NCI-H2029 (cell line): ENCODE measurements around the gene SYCP1.
"Not testable (repeated sequence)": the region's sequence is repeated elsewhere in the genome, so short reads cannot be mapped to it uniquely, and the experiment has no call there.

Source experiments
- DNase-seq: peaks from one replicate; lab custom pipeline; 2025; lab: John Stamatoyannopoulos, UW

The SYCP1 gene, protein sequence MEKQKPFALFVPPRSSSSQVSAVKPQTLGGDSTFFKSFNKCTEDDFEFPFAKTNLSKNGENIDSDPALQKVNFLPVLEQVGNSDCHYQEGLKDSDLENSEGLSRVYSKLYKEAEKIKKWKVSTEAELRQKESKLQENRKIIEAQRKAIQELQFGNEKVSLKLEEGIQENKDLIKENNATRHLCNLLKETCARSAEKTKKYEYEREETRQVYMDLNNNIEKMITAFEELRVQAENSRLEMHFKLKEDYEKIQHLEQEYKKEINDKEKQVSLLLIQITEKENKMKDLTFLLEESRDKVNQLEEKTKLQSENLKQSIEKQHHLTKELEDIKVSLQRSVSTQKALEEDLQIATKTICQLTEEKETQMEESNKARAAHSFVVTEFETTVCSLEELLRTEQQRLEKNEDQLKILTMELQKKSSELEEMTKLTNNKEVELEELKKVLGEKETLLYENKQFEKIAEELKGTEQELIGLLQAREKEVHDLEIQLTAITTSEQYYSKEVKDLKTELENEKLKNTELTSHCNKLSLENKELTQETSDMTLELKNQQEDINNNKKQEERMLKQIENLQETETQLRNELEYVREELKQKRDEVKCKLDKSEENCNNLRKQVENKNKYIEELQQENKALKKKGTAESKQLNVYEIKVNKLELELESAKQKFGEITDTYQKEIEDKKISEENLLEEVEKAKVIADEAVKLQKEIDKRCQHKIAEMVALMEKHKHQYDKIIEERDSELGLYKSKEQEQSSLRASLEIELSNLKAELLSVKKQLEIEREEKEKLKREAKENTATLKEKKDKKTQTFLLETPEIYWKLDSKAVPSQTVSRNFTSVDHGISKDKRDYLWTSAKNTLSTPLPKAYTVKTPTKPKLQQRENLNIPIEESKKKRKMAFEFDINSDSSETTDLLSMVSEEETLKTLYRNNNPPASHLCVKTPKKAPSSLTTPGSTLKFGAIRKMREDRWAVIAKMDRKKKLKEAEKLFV

GRCh38 chr1:114854693-114855320 lies at the start of gene SYCP1:
Gene SYCP1 (plus strand): TSS chr1:114854863. CDS start chr1:114855465, 602 bp downstream.
- DNase-seq, result no peak

DNA sequence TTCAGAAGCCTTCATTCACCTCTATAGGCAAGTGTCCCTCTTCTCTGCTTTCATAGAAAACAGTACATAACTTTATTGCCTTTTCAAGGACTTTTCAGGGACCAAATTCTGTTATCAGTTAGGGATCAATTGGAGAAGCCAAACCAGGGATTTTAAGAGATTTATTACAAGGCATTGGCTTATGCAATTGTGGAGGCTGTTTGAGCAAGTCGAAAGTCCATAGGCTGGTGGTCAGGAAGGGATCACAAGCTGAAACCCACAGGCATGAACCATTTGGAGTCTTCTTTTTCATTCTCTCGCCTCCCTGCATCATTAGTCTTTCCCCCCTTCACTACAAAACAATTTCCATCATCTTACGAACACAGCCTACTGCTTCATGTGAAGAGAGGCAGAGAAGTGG lies 34.8 kb upstream of the SYCP1 start:
- DNase-seq, result no peak

DNA sequence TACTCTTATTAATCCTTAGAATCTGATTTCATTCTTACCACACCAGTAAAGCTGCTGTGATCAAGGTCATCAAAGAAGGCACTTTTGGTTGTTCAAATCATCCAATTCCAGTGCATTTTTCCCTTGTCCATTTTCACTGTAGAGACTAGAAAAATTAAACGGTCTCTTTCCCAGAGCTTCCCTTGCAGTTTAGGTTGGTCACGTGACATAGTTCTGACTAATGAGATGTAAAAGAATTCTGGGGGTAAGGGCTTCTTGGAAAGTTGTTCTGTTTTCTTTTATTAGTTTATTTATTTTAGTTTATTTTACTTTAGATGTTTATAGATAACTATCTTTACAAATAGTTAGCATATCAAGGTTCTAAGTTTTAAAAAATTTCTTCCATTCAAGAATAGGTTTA lies 34.3 kb upstream of the SYCP1 start:
- DNase-seq, result no peak

DNA sequence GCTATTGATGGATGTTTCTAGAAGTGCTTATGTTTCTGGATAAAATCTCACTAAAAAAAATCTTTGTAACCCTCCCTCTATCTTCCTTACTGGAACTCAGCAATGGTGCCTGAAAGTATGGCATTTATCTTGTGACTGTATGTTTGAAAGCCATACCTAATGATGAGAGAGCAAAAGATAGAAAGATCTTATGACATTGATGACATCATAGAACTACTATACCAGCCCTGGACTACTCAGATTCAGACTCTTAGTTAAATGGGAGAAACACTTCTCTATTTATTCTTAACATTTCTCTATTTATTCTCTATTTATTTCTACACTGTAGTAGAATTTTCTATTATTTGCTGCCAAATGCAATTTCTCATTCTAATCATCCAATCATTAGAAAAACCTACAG lies 32.7 kb upstream of the SYCP1 start:
- DNase-seq, result no peak

DNA sequence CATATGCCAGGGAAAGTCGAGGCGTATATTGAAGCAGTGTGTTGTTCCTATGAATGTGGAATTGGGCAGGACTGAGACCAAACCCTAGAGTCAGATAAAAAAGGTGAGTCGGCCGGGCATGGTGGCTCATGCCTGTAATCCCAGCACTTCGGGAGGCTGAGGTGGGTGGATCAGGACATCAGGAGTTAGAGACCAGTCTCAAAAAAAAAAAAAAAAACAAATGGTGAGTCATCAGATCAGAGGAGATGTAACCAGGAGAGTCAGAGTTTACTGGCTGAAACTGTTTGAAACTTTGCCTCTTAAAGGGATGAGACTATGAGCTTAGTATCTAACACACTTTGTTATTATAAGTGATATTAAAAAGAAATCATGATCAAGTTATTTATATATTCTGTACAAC lies 26.4 kb upstream of the SYCP1 start:
- DNase-seq, result no peak

- not testable (repeated sequence) for DNase-seq
Measured at GRCh38 chr1:114830075-114830474, 24.6 kb upstream of the SYCP1 start.

- DNase-seq, result no peak
Measured at GRCh38 chr1:114831276-114831994, 23.2 kb upstream of the SYCP1 start.

GRCh38 chr1:114832057-114832456 lies 22.6 kb upstream of the SYCP1 start:
- no peak for DNase-seq

DNA sequence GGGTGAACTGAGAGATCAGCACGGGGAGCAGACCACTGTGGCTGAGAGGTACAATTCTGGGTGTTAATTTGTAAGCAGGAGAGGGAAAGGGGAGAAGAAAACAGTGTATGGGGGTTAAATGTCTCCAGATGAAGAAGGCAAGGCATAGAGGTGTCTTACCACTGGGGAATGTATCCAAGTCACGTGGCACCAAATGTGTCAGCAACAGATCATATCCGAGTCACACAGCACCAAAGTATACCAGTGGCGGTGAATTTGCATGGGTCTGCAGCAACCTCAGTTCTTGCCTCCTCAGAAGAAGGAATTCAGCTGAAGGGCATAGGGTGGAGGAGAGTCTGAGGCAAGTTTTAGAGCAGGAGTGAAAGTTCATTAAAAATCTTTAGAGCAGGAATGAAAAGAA lies 21.2 kb upstream of the SYCP1 start:
- no peak for DNase-seq

DNA sequence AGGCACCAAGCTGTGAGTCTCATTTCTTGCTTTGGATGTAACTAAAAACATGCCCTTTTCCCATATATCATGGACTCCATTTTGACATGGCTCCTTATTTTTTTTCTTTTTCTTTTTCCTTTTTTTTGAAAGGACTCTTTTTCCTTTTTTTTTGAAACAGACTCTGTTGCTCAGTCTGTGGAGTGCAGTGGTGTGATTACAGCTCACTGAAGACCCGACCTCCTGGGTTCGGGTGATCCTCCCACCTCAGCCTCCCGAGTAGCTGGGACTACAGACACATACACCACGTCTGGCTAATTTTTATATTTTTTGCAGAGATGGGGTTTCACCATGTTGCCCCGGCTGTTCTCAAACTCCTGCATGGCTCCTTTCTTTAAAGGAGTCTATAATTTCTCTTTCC lies 10.4 kb upstream of the SYCP1 start:
- DNase-seq, result no peak

DNA sequence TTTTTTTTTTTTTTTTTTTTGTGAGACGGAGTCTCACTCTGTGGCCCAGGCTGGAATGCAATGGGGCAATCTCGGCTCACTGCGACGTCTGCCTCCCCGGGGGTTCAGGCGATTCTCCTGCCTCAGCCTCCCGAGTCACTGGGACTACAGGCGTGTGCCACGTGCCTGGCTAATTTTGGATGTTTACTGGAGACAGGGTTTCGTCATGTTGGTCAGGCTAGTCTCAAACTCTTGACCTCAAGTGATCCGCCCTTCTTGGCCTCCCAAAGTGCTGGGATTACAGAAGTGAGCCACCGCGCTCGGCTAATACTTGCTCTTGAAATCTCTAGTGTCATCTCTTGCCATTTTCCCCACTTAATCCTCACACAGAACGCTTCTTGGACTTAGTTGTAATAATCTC lies 1.1 kb upstream of the SYCP1 start:
- no peak for DNase-seq

- DNase-seq, result no peak
Measured at GRCh38 chr1:114861384-114861783, 6.7 kb downstream of the SYCP1 start.

DNA sequence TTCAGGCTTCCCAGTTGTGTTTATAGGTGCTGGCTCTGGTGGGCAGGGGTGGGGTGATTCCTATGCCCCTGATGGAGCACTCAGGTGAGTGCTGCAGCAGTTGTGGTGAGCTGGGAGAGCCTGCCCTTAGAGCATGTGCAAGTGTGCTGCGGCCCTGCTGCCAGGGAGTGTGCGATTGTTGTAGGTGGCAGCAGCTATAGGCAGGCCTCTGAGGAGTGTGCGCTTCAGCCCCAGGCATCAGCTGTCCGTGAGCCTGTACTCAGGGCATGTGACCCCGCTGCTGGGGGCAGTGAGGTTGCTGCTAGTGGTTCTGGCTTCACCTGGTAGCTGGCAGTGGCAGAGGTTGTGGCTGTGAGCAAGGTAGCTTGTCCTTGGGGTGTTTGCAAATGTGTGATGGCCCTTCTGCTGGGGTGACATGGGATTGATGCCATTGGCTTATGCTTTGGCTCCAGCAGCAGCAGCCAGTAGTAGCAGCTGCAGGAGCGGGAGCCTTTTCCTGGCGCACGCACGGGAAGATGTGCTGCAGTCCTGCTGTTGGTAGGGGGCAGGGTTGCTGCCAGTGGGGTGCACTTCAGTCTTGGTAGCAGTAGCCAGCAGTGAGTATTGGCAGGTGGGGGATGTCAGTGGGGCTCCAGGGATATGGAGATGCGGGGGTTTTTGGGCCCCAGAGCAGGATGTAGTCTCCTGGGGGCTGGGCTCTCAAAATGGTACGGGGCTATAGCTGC lies 37.7 kb downstream of the SYCP1 start:
- DNase-seq, result no peak

DNA sequence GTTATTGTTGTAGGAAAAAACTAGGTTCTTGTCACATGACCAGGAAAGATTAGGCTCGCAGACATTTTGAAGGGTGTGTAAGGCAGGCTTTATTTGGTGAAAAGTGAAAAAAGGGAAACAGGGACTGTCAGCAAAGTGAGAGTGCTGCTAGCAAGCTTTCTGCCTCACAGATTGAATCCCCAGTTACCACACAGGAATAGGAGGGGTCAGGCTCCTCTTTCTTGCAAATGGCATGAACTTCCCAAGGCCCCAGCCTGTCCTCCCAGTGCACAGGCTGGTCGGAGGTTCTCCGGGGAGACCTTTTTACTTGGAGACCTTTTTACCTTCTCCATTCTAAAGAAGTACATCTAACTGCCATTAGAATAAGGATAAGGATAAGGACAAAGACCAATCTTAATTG lies 42.1 kb downstream of the SYCP1 start:
- DNase-seq, result no peak

DNA sequence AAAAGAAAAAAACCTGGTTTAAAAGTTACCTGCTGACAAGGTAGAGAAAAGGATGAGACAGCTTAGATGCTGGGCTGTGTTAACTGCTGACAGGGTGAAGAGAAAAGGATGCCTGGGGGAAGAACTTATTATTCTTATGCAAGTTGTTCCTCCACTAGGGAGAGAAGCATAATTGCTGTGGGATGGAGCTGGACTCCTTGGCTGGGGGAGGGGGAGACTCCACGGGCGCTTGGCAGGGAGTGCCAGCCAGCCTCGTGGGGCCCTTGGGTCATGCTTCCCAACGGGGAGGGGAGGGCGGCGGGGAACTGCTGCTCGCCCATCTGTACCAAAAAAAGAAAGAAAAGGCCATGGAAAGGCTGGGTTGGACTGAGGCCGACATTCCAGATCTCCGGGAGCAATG lies 47.2 kb downstream of the SYCP1 start:
- no peak for DNase-seq

GRCh38 chr1:114902343-114902742 lies 47.7 kb downstream of the SYCP1 start:
- no peak for DNase-seq

DNA sequence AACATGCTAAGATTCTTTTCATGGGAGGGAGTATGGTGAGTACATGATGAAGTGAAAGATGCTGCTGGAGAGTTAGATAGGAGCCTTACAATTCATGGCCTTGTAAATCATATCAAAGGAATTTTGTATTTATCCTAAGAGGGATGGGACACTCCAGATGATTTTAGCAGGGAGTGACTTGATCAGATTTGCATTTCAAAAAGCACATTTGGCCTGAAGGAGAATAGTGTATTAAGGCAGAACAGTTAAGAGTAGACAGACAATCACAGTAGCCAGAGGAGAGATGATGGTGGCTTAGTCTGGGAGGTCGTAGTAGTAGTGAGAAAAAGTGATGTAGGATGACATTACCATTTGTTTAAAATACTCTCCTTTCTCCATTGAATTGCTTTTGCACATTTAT lies 48.8 kb downstream of the SYCP1 start:
- DNase-seq, result no peak

- DNase-seq, result not testable (repeated sequence)
Measured at GRCh38 chr1:114915720-114916119, 61.1 kb downstream of the SYCP1 start.

DNA sequence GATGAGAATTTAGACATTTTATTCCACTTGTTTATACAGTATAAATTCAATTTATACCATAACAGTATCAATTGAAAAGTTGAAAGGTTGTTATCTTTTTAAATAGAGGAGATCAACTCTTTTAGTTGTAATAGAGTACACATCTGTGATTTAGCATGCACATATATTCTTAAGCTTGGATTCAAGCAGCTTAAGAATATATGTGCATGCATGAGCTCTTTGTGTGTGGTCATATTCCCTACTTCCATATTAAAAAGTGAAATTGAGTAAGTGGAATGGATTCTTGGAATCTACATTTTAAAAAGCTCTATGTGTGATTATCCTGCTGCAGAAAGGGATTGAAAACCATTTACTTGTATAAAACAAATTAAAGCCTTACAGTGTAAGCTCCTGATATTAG lies 71.9 kb downstream of the SYCP1 start:
- DNase-seq, result no peak

- no peak for DNase-seq
Measured at GRCh38 chr1:114927401-114927800, 72.7 kb downstream of the SYCP1 start.

GRCh38 chr1:114956570-114956969 lies 101.9 kb downstream of the SYCP1 start:
- no peak for DNase-seq
